GM12878 (cell line): ENCODE measurements around the gene NLGN3. TPM values are rescaled to one million over a fixed set of nuclear protein-coding genes. Genes with fewer than 3 reads are reported as not detected.

ENCODE experiments used
- ATAC-seq: fragments of 200-7000 bp; cut with Tn5 transposase; 3 replicates; pipeline ENCODE4 v1.9.1; 2020; ENCODE audit warnings: mild to moderate bottlenecking, moderate library complexity
- BruUV-seq: library from RNA; stranded (reverse); fragments of 400-500 nt; replicated peaks from 2 replicates; lab custom pipeline; 2021; lab: Mats Ljungman, UMichigan
- CTCF ChIA-PET: fragments of 300-600 bp; sonication (Branson Sonifier 250); formaldehyde crosslinking; extraction: SDS; loops from one replicate; lab custom pipeline; 2021; ENCODE audit warnings: inconsistent platforms; lab: Yijun Ruan, JAX
- POLR2A ChIA-PET: fragments of 350-600 bp; formaldehyde crosslinking; extraction: SDS; loops from one replicate; lab custom pipeline; 2021; ENCODE audit warnings: inconsistent platforms; lab: Charles Lee
- RAD21 ChIA-PET: fragments of 300-600 bp; sonication (Branson Sonifier 250); formaldehyde crosslinking; loops from one replicate; lab custom pipeline; 2023; ENCODE audit warnings: antibody characterized with exemption; ENCODE audit not compliant: unreplicated experiment; lab: Charles Lee
- SMC1A ChIA-PET: fragments of 300-600 bp; sonication (Branson Sonifier 250); formaldehyde crosslinking; loops from one replicate; lab custom pipeline; 2023; ENCODE audit not compliant: unreplicated experiment, uncharacterized antibody; lab: Charles Lee
- DNase-seq: peaks from one replicate; pipeline ENCODE4 v3.0.0-alpha.2; 2011; ENCODE audit warnings: low read depth, low spot score
- FAIRE-seq: peaks from 3 replicates; lab custom pipeline; 2011; peaks lifted over from hg19 to GRCh38; lab: Jason Lieb, UNC
- H2AFZ ChIP-seq: 2 replicates; pipeline ENCODE4 v1.6.0; 2011; ENCODE audit warnings: low read depth, low read length, control low read depth; ENCODE audit not compliant: control insufficient read depth
- H3K27ac ChIP-seq: 2 replicates; pipeline ENCODE4 v1.5.1; 2011; ENCODE audit warnings: control low read depth; ENCODE audit not compliant: control insufficient read depth, insufficient read depth
- H3K27me3 ChIP-seq, 2 experiments: replicated peaks in 1 of 2; 2 replicates each; pipeline versions ENCODE4 v1.6.0 to v1.6.1; 2011; ENCODE audit warnings: low read length in 1 of 2; ENCODE audit not compliant: control insufficient read depth in 2 of 2, insufficient read depth in 2 of 2
- H3K36me3 ChIP-seq, 2 experiments: 2 replicates each; pipeline ENCODE4 v1.5.1; 2011; ENCODE audit warnings: low read length in 1 of 2; ENCODE audit not compliant: control insufficient read depth in 2 of 2, insufficient read depth in 2 of 2
- H3K4me1 ChIP-seq: 2 replicates; pipeline ENCODE4 v1.6.1; 2011; ENCODE audit warnings: mild to moderate bottlenecking, low read length, moderate library complexity, mixed read lengths; ENCODE audit not compliant: control insufficient read depth, insufficient read depth
- H3K4me2 ChIP-seq: 2 replicates; pipeline ENCODE4 v1.6.0; 2011; ENCODE audit warnings: control low read depth; ENCODE audit not compliant: control insufficient read depth, insufficient read depth
- H3K4me3 ChIP-seq: fragments of 200-600 bp; sonication (generic); 2 replicates; pipeline ENCODE4 v1.5.1; 2016
- H3K79me2 ChIP-seq: 2 replicates; pipeline ENCODE4 v1.6.0; 2011; ENCODE audit warnings: low read length; ENCODE audit not compliant: control insufficient read depth, insufficient read depth
- H3K9ac ChIP-seq: 2 replicates; pipeline ENCODE4 v1.8.0; 2011; ENCODE audit warnings: low read length, control low read depth, mixed read lengths; ENCODE audit not compliant: control insufficient read depth, insufficient read depth
- H3K9me3 ChIP-seq: replicated peaks from 3 replicates; pipeline ENCODE4 v1.5.1; 2011; ENCODE audit warnings: mild to moderate bottlenecking, low read length; ENCODE audit not compliant: control insufficient read depth, insufficient read depth
- H4K20me1 ChIP-seq: 2 replicates; pipeline ENCODE4 v1.6.0; 2011; ENCODE audit not compliant: control insufficient read depth, insufficient read depth
- CBFB ChIP-seq: IDR thresholded peaks from 2 replicates; pipeline ENCODE4 v1.6.1; 2016; ENCODE audit warnings: antibody characterized with exemption, low read depth
- HCFC1 ChIP-seq: fragments of 150-350 bp; IDR thresholded peaks from 2 replicates; pipeline ENCODE4 v1.6.1; 2014; ENCODE audit warnings: low read length
- NFYA ChIP-seq: IDR thresholded peaks from 2 replicates; pipeline ENCODE4 v1.6.1; 2011; ENCODE audit warnings: low read depth, mild to moderate bottlenecking, low read length, improper control_type of control experiment, borderline replicate concordance
- NKRF ChIP-seq: fragments of 450-650 bp; conservative IDR thresholded peaks from 2 replicates; pipeline ENCODE4 v1.6.1; 2017; ENCODE audit warnings: mild to moderate bottlenecking, moderate library complexity
- PML ChIP-seq: IDR thresholded peaks from 2 replicates; pipeline ENCODE4 v1.6.1; 2012; ENCODE audit warnings: low read length, inconsistent platforms
- POLR2A ChIP-seq: IDR thresholded peaks from 2 replicates; pipeline ENCODE4 v1.6.1; 2011; ENCODE audit warnings: low read depth, mild to moderate bottlenecking, low read length
- POLR2AphosphoS2 ChIP-seq: IDR thresholded peaks from 2 replicates; pipeline ENCODE4 v1.6.1; 2011; ENCODE audit warnings: low read depth, mild to moderate bottlenecking, low read length, improper control_type of control experiment, moderate library complexity
- POLR2AphosphoS5 ChIP-seq: IDR thresholded peaks from 2 replicates; pipeline ENCODE4 v1.6.1; 2011; ENCODE audit warnings: mild to moderate bottlenecking, low read length, inconsistent platforms
- RCOR1 ChIP-seq: conservative IDR thresholded peaks from 2 replicates; pipeline ENCODE4 v1.6.1; 2012; ENCODE audit warnings: low read depth, low read length, improper control_type of control experiment
- RFX5 ChIP-seq: IDR thresholded peaks from 2 replicates; pipeline ENCODE4 v1.6.1; 2011; ENCODE audit warnings: low read depth, low read length, improper control_type of control experiment
- SMAD1 ChIP-seq: fragments of 450-650 bp; IDR thresholded peaks from 2 replicates; pipeline ENCODE4 v1.6.1; 2018; ENCODE audit warnings: mild to moderate bottlenecking, low read depth; ENCODE audit not compliant: partially characterized antibody
- TCF12 ChIP-seq: IDR thresholded peaks from 2 replicates; pipeline ENCODE4 v1.6.1; 2011; ENCODE audit warnings: low read depth, mild to moderate bottlenecking, low read length
- YY1 ChIP-seq: IDR thresholded peaks from 2 replicates; pipeline ENCODE4 v1.6.1; 2011; ENCODE audit warnings: low read depth, mild to moderate bottlenecking, low read length
- ZBTB11 ChIP-seq: fragments of 450-650 bp; formaldehyde crosslinking; IDR thresholded peaks from 2 replicates; pipeline ENCODE4 v1.5.0; 2022; ENCODE audit warnings: mild to moderate bottlenecking, missing genetic modification characterization
- WGBS: methylation state at CpG from one replicate; pipeline ENCODE4 v1.1.6; 2016; ENCODE audit warnings: low lambda C conversion rate; ENCODE audit not compliant: insufficient replicate concordance, insufficient coverage; ENCODE audit errors: missing lambda C conversion rate; 5-methylcytosine and 5-hydroxymethylcytosine counted together
- in situ Hi-C: fragments of 300-500 bp; cut with MboI; formaldehyde crosslinking; loops from 9 replicates; pipeline ENCODE4 v1.14.3; 2018; ENCODE audit warnings: mixed read lengths
- intact Hi-C: fragments of 100-400 bp; cut with micrococcal nuclease; formaldehyde crosslinking; loops from one replicate; pipeline ENCODE4 v1.14.2; 2022; ENCODE audit not compliant: unreplicated experiment
- polyA plus RNA-seq, 11 experiments: library from polyadenylated mRNA; depleted of rRNA in 4 of 11; unstranded in 6 of 11; stranded (reverse) in 5 of 11; fragments of >200 nt; fragmentation: Nextera tagmentation in 4 of 11; fragmentation: Illumina TruSeq in 1 of 11; extraction: Ambion mirVana in 4 of 11; extraction: Trizol in 1 of 11; gene quantifications; 1 replicate in 1 of 11; 2 replicates in 10 of 11; pipeline versions ENCODE4 v1.2.1 to v1.2.3, GENCODE V29; 2011 to 2016; ENCODE audit warnings: inconsistent platforms in 2 of 11, missing spikeins in 2 of 11, low read depth in 1 of 11
- total RNA-seq, 4 experiments: library from RNA; depleted of rRNA in 3 of 4; stranded (reverse); fragments of >200 nt in 3 of 4; fragmentation: Illumina TruSeq in 1 of 4; extraction: Trizol in 1 of 4; gene quantifications; 2 replicates each; pipeline versions ENCODE4 v1.2.1 to v1.2.3, GENCODE V29; 2013 to 2021
- TF ChIP-seq, protein P1 (sequence below): fragments of 450-650 bp; IDR thresholded peaks from 2 replicates; pipeline ENCODE4 v1.6.1; 2016; ENCODE audit warnings: mild to moderate bottlenecking

Gene NLGN3
- total and polyA plus RNA-seq, 10 of the 15 experiments (the other 5 are each of a cell fraction or from before 2014, with no cell fraction given): 0.07 to 0.73 (median 0.28) TPM

- ATAC-seq (peak; percentile 99), FAIRE-seq (no peak), DNase-seq (peak; percentile 52)
- intact Hi-C loops (loop anchor here (10.0 kb wide), 1 partner anchor 246 kb away; the partner anchor contains the start of gene TAF1), in situ Hi-C loops (no loop called here)
- TSS peak; percentile 98 for BruUV-seq
- POLR2A ChIA-PET: interaction anchor here (0.6 to 3.1 kb wide), 15 partner anchors 8 to 458 kb away, joined by 3 to 34 read pairs (median 5); partner anchors contain the start of genes NONO, TAF1 and ZMYM3
- Histone ChIP-seq H2AFZ (peak within 1 kb of the TSS; percentile 85), H3K27ac (peak within 1 kb of the TSS; percentile 81), H3K9me3 (no peaks in the 10 kb centered on the region), H3K4me3 (peak within 1 kb of the TSS; percentile 85), H3K9ac (peak within 1 kb of the TSS; percentile 80), H4K20me1 (no peaks in the 10 kb centered on the region), H3K27me3 (no peaks in the 10 kb centered on the region), H3K36me3 (peaks cover 0 to 4% of the 10 kb centered on the region in 2 experiments; a peak in 3 of 4 replicates), H3K4me1 (peaks cover 2% of the 10 kb centered on the region; the same call in 1 of the 2 replicates), H3K79me2 (peaks cover 12% of the 10 kb centered on the region), H3K4me2 (peak within 1 kb of the TSS; percentile 93)
- CTCF ChIA-PET: interaction anchor here (0.6 to 2.5 kb wide), 8 partner anchors 10 to 78 kb away, joined by 3 to 17 read pairs (median 5); no protein-coding TSS in a partner anchor
- 43% methylated on average over 45 of the region's 56 CpGs for WGBS
- SMC1A ChIA-PET: interaction anchor here (1.0 to 2.3 kb wide), 7 partner anchors 12 to 60 kb away, joined by 3 to 18 read pairs (median 6); no protein-coding TSS in a partner anchor
- RAD21 ChIA-PET: interaction anchor here (0.9 to 3.7 kb wide), 9 partner anchors 11 to 165 kb away, joined by 3 to 29 read pairs (median 5); partner anchors contain the start of gene NONO
- TF ChIP-seq CBFB: no peak
- 0 out of 2 replicates have a peak, but pooled peaks have one; percentile 57 for TF ChIP-seq POLR2AphosphoS2
- TF ChIP-seq NFYA: no peak
- peak; percentile 67 for TF ChIP-seq POLR2A
- TF ChIP-seq YY1: peak; percentile 88
- TF ChIP-seq, protein P1, sequence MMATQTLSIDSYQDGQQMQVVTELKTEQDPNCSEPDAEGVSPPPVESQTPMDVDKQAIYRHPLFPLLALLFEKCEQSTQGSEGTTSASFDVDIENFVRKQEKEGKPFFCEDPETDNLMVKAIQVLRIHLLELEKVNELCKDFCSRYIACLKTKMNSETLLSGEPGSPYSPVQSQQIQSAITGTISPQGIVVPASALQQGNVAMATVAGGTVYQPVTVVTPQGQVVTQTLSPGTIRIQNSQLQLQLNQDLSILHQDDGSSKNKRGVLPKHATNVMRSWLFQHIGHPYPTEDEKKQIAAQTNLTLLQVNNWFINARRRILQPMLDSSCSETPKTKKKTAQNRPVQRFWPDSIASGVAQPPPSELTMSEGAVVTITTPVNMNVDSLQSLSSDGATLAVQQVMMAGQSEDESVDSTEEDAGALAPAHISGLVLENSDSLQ: 0 out of 2 replicates have a peak, but pooled peaks have one; percentile 15
- TF ChIP-seq PML: peak; percentile 66; the same call in 1 of the 2 replicates
- no peak for TF ChIP-seq ZBTB11 (CRISPR knock-in tag)
- TF ChIP-seq RCOR1: no peak
- TF ChIP-seq SMAD1: peak; percentile 33
- no peak for TF ChIP-seq RFX5
- no peak for TF ChIP-seq HCFC1
- TF ChIP-seq POLR2AphosphoS5: peak; percentile 81
- TF ChIP-seq TCF12: no peak
- TF ChIP-seq NKRF: 0 out of 2 replicates have a peak, but pooled peaks have one; percentile 23
Observed at GRCh38 chrX:71118032-71118984, 26.3 kb upstream of the NLGN3 start, which contains the start of gene MED12. MED12 (plus strand) TSS chrX:71118596; CDS start chrX:71118755, 159 bp downstream.
